K562 (cell line): ENCODE measurements around the gene ASNS. TPM values are rescaled to one million over a fixed set of nuclear protein-coding genes. Genes with fewer than 3 reads are reported as not detected.

Experiments used
- DEAF1 ChIP-seq: fragments of 450-650 bp; formaldehyde crosslinking; IDR thresholded peaks from 2 replicates; pipeline ENCODE4 v1.4.0; 2020; ENCODE audit warnings: mild to moderate bottlenecking, moderate library complexity
- JUN ChIP-seq, 2 experiments: sonication (generic) in 1 of 2; formaldehyde crosslinking in 1 of 2; IDR thresholded peaks; 2 replicates each; pipeline versions ENCODE4 v1.6.1 to v1.8.0; 2012 to 2022; ENCODE audit warnings: borderline replicate concordance in 2 of 2, mild to moderate bottlenecking in 2 of 2, improper control_type of control experiment in 1 of 2, low read depth in 1 of 2, low read length in 1 of 2, missing genetic modification reagents in 1 of 2
- MAZ ChIP-seq, 2 experiments: fragments of 450-650 bp in 1 of 2; sonication (generic) in 1 of 2; formaldehyde crosslinking; IDR thresholded peaks in 1 of 2; conservative IDR thresholded peaks in 1 of 2; 2 replicates each; pipeline versions ENCODE4 v1.4.0 to v1.5.0; 2020; ENCODE audit warnings: mild to moderate bottlenecking in 1 of 2, missing genetic modification reagents in 1 of 2
- MIER1 ChIP-seq: fragments of 450-650 bp; IDR thresholded peaks from 2 replicates; pipeline ENCODE4 v1.6.1; 2016; ENCODE audit warnings: antibody characterized with exemption, mild to moderate bottlenecking, low read depth
- RHOXF2B ChIP-seq: fragments of 250-450 bp; sonication (Bioruptor Pico); conservative IDR thresholded peaks from 2 replicates; pipeline ENCODE4 v1.5.1; 2021
- SMC3 ChIP-seq: conservative IDR thresholded peaks from 2 replicates; pipeline ENCODE4 v1.6.1; 2011; ENCODE audit warnings: low read depth, low read length, improper control_type of control experiment; ENCODE audit not compliant: insufficient read depth
- TBP ChIP-seq: optimal IDR thresholded peaks from 2 replicates; pipeline ENCODE3; 2011; ENCODE audit warnings: low read depth, low read length, improper control_type of control experiment
- UBTF ChIP-seq, 2 experiments: IDR thresholded peaks; 2 replicates each; pipeline ENCODE4 v1.6.1; 2012; ENCODE audit warnings: improper control_type of control experiment in 2 of 2, low read depth in 2 of 2, low read length in 2 of 2, borderline replicate concordance in 1 of 2
- ZFPM2 ChIP-seq: fragments of 250-450 bp; sonication (Bioruptor Pico); IDR thresholded peaks from 2 replicates; pipeline ENCODE4 v1.5.1; 2022; ENCODE audit warnings: mild to moderate bottlenecking
- ZNF280B ChIP-seq: fragments of 250-450 bp; sonication (Bioruptor Pico); IDR thresholded peaks from 2 replicates; pipeline ENCODE4 v1.5.1; 2021; ENCODE audit warnings: mild to moderate bottlenecking
- ZNF75A ChIP-seq: fragments of 450-650 bp; formaldehyde crosslinking; IDR thresholded peaks from 2 replicates; pipeline ENCODE4 v1.4.0; 2020; ENCODE audit warnings: mild to moderate bottlenecking
- polyA plus RNA-seq, 8 experiments: library from polyadenylated mRNA; depleted of rRNA in 4 of 8; stranded (reverse) in 5 of 8; unstranded in 3 of 8; fragments of >200 nt; fragmentation: Nextera tagmentation in 2 of 8; fragmentation: Illumina TruSeq in 1 of 8; extraction: Ambion mirVana in 2 of 8; extraction: Trizol in 1 of 8; gene quantifications; 2 replicates each; pipeline versions ENCODE4 v1.2.1 to v1.2.3, GENCODE V29; 2011 to 2014; ENCODE audit warnings: inconsistent platforms in 1 of 8, missing spikeins in 1 of 8
- total RNA-seq, 7 experiments: library from RNA; depleted of rRNA in 6 of 7; stranded (reverse); fragments of >200 nt in 6 of 7; fragmentation: Illumina TruSeq in 2 of 7; extraction: Trizol in 2 of 7; gene quantifications; 2 replicates each; pipeline versions ENCODE4 v1.2.1 to v1.2.3, GENCODE V29; 2011 to 2021; ENCODE audit warnings: low replicate concordance in 1 of 7
- TF ChIP-seq, protein P1 (sequence below): fragments of 450-650 bp; formaldehyde crosslinking; IDR thresholded peaks from 2 replicates; pipeline ENCODE4 v1.4.0; 2020; ENCODE audit warnings: mild to moderate bottlenecking, moderate library complexity
- TF ChIP-seq, protein P2 (sequence below), 2 experiments: fragments of 450-650 bp; conservative IDR thresholded peaks; 2 replicates each; pipeline ENCODE4 v1.6.1; 2017; ENCODE audit warnings: mild to moderate bottlenecking in 2 of 2, moderate library complexity in 2 of 2
- TF ChIP-seq, protein P3 (sequence below): fragments of 250-450 bp; sonication (Bioruptor Pico); IDR thresholded peaks from 2 replicates; pipeline ENCODE4 v1.6.1; 2021; ENCODE audit warnings: mild to moderate bottlenecking

ASNS gene
- total and polyA plus RNA-seq, 9 of the 15 experiments (the other 6 are each of a cell fraction or from before 2014, with no cell fraction given) = 42.1 to 354 (median 215) TPM

GRCh38 chr7:97835296-97836138 lies 36.7 kb downstream of the ASNS start (continued):
- TF ChIP-seq, protein P1, sequence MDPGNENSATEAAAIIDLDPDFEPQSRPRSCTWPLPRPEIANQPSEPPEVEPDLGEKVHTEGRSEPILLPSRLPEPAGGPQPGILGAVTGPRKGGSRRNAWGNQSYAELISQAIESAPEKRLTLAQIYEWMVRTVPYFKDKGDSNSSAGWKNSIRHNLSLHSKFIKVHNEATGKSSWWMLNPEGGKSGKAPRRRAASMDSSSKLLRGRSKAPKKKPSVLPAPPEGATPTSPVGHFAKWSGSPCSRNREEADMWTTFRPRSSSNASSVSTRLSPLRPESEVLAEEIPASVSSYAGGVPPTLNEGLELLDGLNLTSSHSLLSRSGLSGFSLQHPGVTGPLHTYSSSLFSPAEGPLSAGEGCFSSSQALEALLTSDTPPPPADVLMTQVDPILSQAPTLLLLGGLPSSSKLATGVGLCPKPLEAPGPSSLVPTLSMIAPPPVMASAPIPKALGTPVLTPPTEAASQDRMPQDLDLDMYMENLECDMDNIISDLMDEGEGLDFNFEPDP = no peak
- TF ChIP-seq, protein P2, sequence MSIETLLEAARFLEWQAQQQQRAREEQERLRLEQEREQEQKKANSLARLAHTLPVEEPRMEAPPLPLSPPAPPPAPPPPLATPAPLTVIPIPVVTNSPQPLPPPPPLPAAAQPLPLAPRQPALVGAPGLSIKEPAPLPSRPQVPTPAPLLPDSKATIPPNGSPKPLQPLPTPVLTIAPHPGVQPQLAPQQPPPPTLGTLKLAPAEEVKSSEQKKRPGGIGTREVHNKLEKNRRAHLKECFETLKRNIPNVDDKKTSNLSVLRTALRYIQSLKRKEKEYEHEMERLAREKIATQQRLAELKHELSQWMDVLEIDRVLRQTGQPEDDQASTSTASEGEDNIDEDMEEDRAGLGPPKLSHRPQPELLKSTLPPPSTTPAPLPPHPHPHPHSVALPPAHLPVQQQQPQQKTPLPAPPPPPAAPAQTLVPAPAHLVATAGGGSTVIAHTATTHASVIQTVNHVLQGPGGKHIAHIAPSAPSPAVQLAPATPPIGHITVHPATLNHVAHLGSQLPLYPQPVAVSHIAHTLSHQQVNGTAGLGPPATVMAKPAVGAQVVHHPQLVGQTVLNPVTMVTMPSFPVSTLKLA (conservative IDR thresholded peaks at IDR 0.05) = no peak
- TF ChIP-seq MAZ (CRISPR knock-in tag; conservative IDR thresholded peaks at IDR 0.05 in 1 of 2, IDR thresholded peaks at IDR 0.05 in 1 of 2) (peak in 1 of 2 experiments; percentile 37; a peak in 1 of 4 replicates), JUN (IDR thresholded peaks at IDR 0.05; ENCODE audit: borderline replicate concordance, low read depth, low read length) (no peak), JUN (CRISPR knock-in tag; IDR thresholded peaks at IDR 0.05; ENCODE audit: borderline replicate concordance) (no peak), RHOXF2B (CRISPR knock-in tag) (no peak), ZNF75A (CRISPR knock-in tag) (0 out of 2 replicates have a peak, but pooled peaks have one; percentile 25), SMC3 (peak; percentile 76; the same call in 1 of the 2 replicates), UBTF (IDR thresholded peaks at IDR 0.05; ENCODE audit: borderline replicate concordance in 1 of 2, low read depth in 2 of 2, low read length in 2 of 2) (no peak), DEAF1 (CRISPR knock-in tag) (peak; percentile 77), TBP (no peak), ZFPM2 (CRISPR knock-in tag) (no peak), ZNF280B (CRISPR knock-in tag) (no peak), MIER1 (no peak)
- TF ChIP-seq, protein P3, sequence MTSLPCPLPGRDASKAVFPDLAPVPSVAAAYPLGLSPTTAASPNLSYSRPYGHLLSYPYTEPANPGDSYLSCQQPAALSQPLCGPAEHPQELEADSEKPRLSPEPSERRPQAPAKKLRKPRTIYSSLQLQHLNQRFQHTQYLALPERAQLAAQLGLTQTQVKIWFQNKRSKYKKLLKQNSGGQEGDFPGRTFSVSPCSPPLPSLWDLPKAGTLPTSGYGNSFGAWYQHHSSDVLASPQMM (CRISPR knock-in tag) = no peak
